Measurements from ENCODE around the gene PCDH8. TPM values are rescaled to one million over a fixed set of nuclear protein-coding genes. Genes with fewer than 3 reads are reported as not detected.
A peak's percentile ranks its signal among the peaks of the same experiment; 100 is the strongest.

The PCDH8 gene
- polyA plus RNA-seq: not detected

DNA sequence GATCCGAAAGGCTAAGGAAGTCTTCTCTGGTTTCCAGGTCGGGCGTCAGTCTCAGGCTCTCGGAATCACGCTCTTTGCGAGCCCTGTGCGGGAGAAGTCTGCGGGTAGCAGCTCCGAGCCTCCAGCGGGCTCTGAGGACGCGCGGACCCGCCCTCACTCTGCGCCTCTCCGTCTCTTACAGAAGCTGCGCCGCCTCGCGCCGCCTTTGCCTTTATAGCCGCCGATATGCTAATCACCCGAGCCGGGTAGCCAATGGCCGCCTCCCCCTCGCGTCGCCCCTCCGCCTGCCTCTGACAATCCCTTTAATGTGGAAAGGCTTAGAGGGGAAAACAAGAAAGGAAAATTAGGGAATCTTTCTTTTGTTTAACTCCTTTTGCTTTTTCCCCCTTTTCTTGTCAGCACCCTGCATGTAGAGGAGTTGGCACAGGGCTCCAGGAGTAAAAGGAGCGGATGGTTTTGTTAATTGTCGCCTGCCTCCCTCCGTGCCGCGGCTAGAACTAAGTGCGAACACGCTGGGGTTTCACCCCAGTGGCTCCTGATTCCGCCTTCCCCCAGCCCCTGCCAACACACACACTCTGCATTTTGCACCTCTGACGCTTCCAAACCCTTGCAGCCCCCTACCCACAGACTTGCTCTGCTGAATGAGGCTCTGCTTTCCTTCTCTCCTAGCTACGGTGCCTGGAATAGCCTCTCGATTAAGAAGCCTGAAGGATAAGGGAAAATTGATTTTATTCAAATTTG lies at the start of gene PCDH8:
PCDH8 (minus strand) TSS at position 186 of the 741 bp plus-strand sequence. CDS start 204 bp downstream, outside the sequence.
- peaks cover 9 to 24% (median 17%) of the 10 kb centered on the region in 3 donors for H3K4me1 Mint-ChIP-seq
- no peaks in the 10 kb centered on the region for H3K36me3 Mint-ChIP-seq
- H3K4me3 Mint-ChIP-seq: peak within 1 kb of the TSS; percentile 68 to 86 (median 75)
- peaks cover 0 to 7% (median 0%) of the 10 kb centered on the region in 3 donors for H3K9me3 Mint-ChIP-seq
- H3K27me3 Mint-ChIP-seq: peaks cover 56% of the 10 kb centered on the region
- peak within 1 kb of the TSS; percentile 14 to 83 (median 42) for H3K27ac Mint-ChIP-seq

GRCh38 chr13:52896827-52897659 lies 48.6 kb upstream of the PCDH8 start:
- H3K4me1 Mint-ChIP-seq: peaks cover 0 to 1% (median 1%) of the 10 kb centered on the region in 3 donors
- no peak overlapping the region for H3K27ac Mint-ChIP-seq
- no peak overlapping the region for H3K4me3 Mint-ChIP-seq
- peaks cover 7% of the 10 kb centered on the region for H3K27me3 Mint-ChIP-seq
- no peaks in the 10 kb centered on the region for H3K9me3 Mint-ChIP-seq
- peaks cover 4% of the 10 kb centered on the region for H3K36me3 Mint-ChIP-seq

DNA sequence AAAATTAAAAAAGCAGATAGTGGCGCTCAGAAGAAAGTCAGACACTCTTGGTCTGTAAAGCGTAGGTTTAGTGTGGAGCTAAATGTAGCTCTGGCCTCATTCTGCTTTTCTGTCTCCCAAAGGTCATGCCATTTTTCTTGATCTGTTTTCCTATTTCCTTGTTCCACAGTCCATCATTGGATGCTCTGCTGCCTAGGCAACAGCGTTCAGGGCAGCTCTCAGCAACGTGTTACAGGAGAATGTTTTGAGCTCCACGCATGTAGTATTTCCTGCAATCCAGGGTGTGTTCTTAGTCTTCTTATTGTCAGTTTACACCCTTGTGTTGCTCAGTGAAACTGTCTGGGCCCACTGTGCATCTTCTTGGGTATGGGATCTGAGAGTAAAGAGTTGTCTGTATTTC lies 46.0 kb upstream of the PCDH8 start:
- Mint-ChIP-seq H3K4me3 (no peak overlapping the region), H3K36me3 (peaks cover 4% of the 10 kb centered on the region), H3K9me3 (peaks cover 0 to 4% (median 0%) of the 10 kb centered on the region in 3 donors), H3K4me1 (peaks cover 0 to 1% (median 1%) of the 10 kb centered on the region in 3 donors), H3K27ac (no peak overlapping the region), H3K27me3 (peaks cover 11% of the 10 kb centered on the region)

DNA sequence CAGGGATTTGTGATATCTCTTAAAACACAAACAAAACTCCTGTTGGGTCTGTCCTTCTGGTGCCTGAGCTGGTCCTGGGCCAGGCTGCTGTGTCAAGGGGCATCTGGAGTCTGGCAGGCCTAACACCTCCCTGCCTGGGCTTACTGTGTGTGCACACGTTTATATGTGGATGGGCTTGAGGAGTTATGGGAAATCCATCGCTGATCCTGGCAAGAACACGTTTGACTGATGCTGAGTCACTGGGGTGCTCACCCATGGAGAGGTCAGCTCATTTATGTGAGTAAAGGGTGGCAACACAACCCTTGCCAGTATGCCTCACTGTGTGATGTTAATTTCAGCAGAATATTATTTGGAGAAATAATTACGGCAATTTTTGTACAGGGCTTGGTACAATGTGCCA lies 44.5 kb upstream of the PCDH8 start:
- peaks cover 0 to 1% (median 0%) of the 10 kb centered on the region in 3 donors for H3K4me1 Mint-ChIP-seq
- peaks cover 0 to 4% (median 0%) of the 10 kb centered on the region in 3 donors for H3K9me3 Mint-ChIP-seq
- peaks cover 11% of the 10 kb centered on the region for H3K27me3 Mint-ChIP-seq
- no peak overlapping the region for H3K27ac Mint-ChIP-seq
- no peak overlapping the region for H3K4me3 Mint-ChIP-seq
- peaks cover 2% of the 10 kb centered on the region for H3K36me3 Mint-ChIP-seq

GRCh38 chr13:52891706-52892105 lies 43.3 kb upstream of the PCDH8 start:
- Mint-ChIP-seq H3K4me3 (no peak overlapping the region), H3K27ac (no peak overlapping the region), H3K27me3 (peaks cover 14% of the 10 kb centered on the region), H3K36me3 (peaks cover 2% of the 10 kb centered on the region), H3K9me3 (peaks cover 0 to 4% (median 0%) of the 10 kb centered on the region in 3 donors), H3K4me1 (peaks cover 0 to 1% (median 0%) of the 10 kb centered on the region in 3 donors)

DNA sequence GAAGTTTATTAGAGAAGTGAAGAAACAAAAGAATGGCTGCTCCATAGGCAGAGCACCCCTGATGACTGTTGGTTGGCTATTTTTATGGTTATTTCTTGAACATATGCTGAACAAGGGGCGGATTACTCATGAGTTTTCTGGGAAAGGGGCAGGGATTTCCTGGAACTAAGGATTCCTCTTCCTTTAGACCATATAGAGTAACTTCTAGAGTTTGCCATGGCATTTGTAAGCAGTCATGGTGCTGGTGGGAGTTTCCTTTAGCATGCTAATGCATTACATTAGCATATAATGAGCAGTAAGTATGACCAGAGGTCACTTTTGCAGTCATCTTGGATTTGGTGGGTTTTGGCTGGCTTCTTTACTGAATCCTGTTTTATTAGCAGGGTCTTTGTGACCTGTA lies 38.7 kb upstream of the PCDH8 start:
- H3K27ac Mint-ChIP-seq: no peak overlapping the region
- H3K9me3 Mint-ChIP-seq: peaks cover 0 to 4% (median 0%) of the 10 kb centered on the region in 3 donors
- no peaks in the 10 kb centered on the region for H3K4me1 Mint-ChIP-seq
- H3K4me3 Mint-ChIP-seq: no peak overlapping the region
- peaks cover 7% of the 10 kb centered on the region for H3K27me3 Mint-ChIP-seq
- H3K36me3 Mint-ChIP-seq: no peaks in the 10 kb centered on the region

DNA sequence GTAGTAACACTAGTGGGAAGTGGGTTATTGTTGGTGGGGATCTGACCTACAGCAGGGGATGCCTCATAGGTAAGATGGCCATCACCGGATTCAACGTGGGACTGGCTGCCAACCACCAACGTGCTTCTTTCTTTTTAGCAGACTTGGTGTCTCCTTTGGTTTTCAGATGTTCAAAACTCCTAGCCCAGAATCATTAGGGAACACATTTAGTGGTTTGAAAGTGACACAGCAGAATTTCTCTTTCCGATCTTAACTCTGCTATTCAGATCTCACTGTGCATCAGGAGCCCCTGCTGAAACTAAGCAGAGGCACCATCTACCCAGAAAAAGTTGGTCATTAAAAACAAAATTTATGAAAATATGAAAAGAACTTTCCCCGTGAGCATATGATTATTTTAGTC lies 36.7 kb upstream of the PCDH8 start:
- H3K4me1 Mint-ChIP-seq: no peaks in the 10 kb centered on the region
- H3K36me3 Mint-ChIP-seq: peaks cover 3% of the 10 kb centered on the region
- H3K4me3 Mint-ChIP-seq: no peak overlapping the region
- no peak overlapping the region for H3K27ac Mint-ChIP-seq
- H3K9me3 Mint-ChIP-seq: no peaks in the 10 kb centered on the region
- H3K27me3 Mint-ChIP-seq: peaks cover 10% of the 10 kb centered on the region

DNA sequence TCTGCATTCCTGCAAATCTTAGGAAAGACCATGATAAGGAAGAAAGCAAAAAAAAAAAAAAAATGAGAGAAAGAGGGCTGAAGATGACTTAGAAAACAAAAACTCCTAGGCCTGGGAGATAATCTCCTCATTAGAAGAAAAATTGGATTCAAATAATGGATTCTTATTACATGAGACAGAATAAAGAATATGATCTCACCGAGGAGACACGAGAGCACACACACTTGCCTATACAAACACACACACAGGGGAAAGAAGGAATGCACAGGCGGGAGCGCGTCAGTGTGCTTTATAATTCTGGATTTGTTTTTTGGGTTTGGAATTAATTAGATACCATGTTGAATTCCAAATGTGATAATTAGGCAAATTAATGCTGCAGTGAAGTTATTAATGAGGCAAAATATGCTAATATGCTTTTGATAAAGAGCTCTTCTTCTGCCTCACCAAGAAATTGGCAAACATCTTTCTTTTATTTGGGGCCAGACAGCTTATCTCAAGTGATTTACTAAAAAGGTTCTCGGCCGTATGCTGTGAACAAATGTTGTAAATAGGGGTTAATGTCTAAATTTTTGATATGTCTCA lies 36.1 kb upstream of the PCDH8 start:
- H3K9me3 Mint-ChIP-seq: no peaks in the 10 kb centered on the region
- no peak overlapping the region for H3K4me3 Mint-ChIP-seq
- H3K27me3 Mint-ChIP-seq: peaks cover 11% of the 10 kb centered on the region
- H3K4me1 Mint-ChIP-seq: no peaks in the 10 kb centered on the region
- no peak overlapping the region for H3K27ac Mint-ChIP-seq
- peaks cover 3% of the 10 kb centered on the region for H3K36me3 Mint-ChIP-seq

GRCh38 chr13:52882785-52883184 lies 34.3 kb upstream of the PCDH8 start:
- Mint-ChIP-seq H3K27ac (no peak overlapping the region), H3K36me3 (peaks cover 3% of the 10 kb centered on the region), H3K4me1 (no peaks in the 10 kb centered on the region), H3K9me3 (peaks cover 0 to 2% (median 0%) of the 10 kb centered on the region in 3 donors), H3K27me3 (peaks cover 11% of the 10 kb centered on the region), H3K4me3 (no peak overlapping the region)

- H3K27ac Mint-ChIP-seq: no peak overlapping the region
Observed at GRCh38 chr13:52879950-52880741, 31.7 kb upstream of the PCDH8 start.

GRCh38 chr13:52878831-52879230 lies 30.4 kb upstream of the PCDH8 start:
- Mint-ChIP-seq H3K36me3 (peaks cover 3% of the 10 kb centered on the region), H3K9me3 (peaks cover 4 to 25% (median 12%) of the 10 kb centered on the region in 3 donors), H3K4me3 (no peak overlapping the region), H3K27me3 (peaks cover 8% of the 10 kb centered on the region), H3K4me1 (no peaks in the 10 kb centered on the region), H3K27ac (no peak overlapping the region)

More at GRCh38 chr13:52879950-52880741, 31.7 kb upstream of the PCDH8 start:
- H3K4me3 Mint-ChIP-seq: no peak overlapping the region
- H3K27me3 Mint-ChIP-seq: peaks cover 8% of the 10 kb centered on the region
- H3K9me3 Mint-ChIP-seq: peaks cover 4 to 15% (median 12%) of the 10 kb centered on the region in 3 donors
- no peaks in the 10 kb centered on the region for H3K4me1 Mint-ChIP-seq
- peaks cover 3% of the 10 kb centered on the region for H3K36me3 Mint-ChIP-seq

DNA sequence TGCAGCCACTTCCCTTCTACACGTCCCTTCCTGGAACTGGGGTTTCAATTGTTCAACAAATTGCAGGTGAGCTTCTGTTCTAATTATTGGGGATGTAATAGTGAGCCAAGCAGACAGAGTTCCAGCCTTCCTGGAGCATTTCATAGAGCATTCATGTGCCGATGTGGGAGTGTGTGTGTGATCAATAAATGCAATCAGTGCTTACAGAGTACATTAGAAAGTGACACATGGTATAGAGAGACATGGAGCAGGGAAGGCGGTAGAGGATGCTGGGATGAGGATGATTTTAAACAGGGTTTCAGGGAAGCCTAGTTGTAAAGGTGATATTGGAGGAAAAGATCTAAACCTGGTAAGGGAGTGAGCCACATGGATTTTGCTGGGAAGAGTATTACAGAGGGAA lies 21.7 kb upstream of the PCDH8 start:
- H3K4me1 Mint-ChIP-seq: peaks cover 0 to 4% (median 0%) of the 10 kb centered on the region in 3 donors
- no peak overlapping the region for H3K27ac Mint-ChIP-seq
- H3K4me3 Mint-ChIP-seq: no peak overlapping the region
- peaks cover 1% of the 10 kb centered on the region for H3K36me3 Mint-ChIP-seq
- H3K9me3 Mint-ChIP-seq: peaks cover 4 to 16% (median 5%) of the 10 kb centered on the region in 3 donors
- peaks cover 9% of the 10 kb centered on the region for H3K27me3 Mint-ChIP-seq

- Mint-ChIP-seq H3K27ac (no peak overlapping the region), H3K4me1 (peaks cover 0 to 4% (median 0%) of the 10 kb centered on the region in 3 donors), H3K36me3 (peaks cover 1% of the 10 kb centered on the region), H3K4me3 (no peak overlapping the region), H3K27me3 (peaks cover 9% of the 10 kb centered on the region), H3K9me3 (peaks cover 4 to 13% (median 5%) of the 10 kb centered on the region in 3 donors)
Observed at GRCh38 chr13:52869621-52870020, 21.2 kb upstream of the PCDH8 start.

GRCh38 chr13:52869050-52869449 lies 20.6 kb upstream of the PCDH8 start:
- H3K36me3 Mint-ChIP-seq: peaks cover 1% of the 10 kb centered on the region
- H3K9me3 Mint-ChIP-seq: peaks cover 4 to 8% (median 5%) of the 10 kb centered on the region in 3 donors
- peaks cover 0 to 4% (median 0%) of the 10 kb centered on the region in 3 donors for H3K4me1 Mint-ChIP-seq
- no peak overlapping the region for H3K27ac Mint-ChIP-seq
- no peak overlapping the region for H3K4me3 Mint-ChIP-seq
- peaks cover 9% of the 10 kb centered on the region for H3K27me3 Mint-ChIP-seq

Data from IgD-negative memory B cell (primary cell).